CD4-positive, alpha-beta T cell treated with Interleukin-15 for 1 hour (primary cell): ENCODE results near the gene TMCC3.
A peak's percentile ranks its signal among the peaks of the same experiment; 100 is the strongest.
"Not testable (repeated sequence)": the region's sequence is repeated elsewhere in the genome, so short reads cannot be mapped to it uniquely, and the experiment has no call there.

Source experiments
- DNase-seq: peaks from one replicate; pipeline ENCODE4 v3.0.0-alpha.2; 2020

The TMCC3 gene

DNA sequence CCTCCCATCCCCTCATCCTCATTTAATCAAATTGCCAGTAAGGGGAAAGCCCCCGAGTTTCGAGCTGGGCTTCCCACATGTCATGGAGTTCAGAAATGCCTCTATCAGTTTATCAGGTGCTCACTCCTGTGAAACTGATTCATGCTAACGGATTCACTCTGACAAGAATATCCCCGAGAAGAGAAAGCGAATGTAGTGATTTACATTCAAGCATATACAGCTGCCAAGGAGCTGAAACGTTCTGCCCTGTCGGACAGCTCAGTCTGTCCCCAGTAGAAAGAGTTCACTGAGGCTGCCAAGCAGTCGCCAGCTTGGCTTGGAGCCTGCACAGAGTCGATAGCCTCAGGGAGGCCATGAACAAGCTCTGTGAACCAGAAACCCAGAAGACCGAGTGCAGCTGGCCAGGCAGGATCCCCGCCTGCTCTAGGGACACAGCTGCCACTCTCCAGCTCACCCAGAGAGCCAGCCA lies 88.4 kb downstream of the TMCC3 start:
- no peak for DNase-seq

GRCh38 chr12:94560431-94561221 lies 89.7 kb downstream of the TMCC3 start:
- peak; percentile 19 for DNase-seq

DNA sequence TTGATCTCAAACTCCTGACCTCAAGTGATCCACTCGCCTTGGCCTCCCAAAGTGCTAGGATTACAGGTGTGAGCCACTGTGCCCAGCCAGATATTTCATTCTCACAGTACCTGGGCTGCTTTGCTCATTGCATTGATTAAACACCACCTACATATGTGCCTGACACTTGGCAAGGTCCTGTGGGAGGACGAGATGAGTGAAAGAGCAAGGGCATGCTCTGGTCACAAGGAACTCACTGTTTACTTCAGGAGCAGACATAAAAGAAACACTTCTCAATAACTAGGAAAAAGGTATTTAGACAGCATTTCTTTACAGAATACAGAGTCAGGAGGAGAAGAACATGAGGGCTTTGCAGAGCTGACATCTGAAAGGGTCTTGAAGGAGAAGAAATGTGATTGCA lies 91.7 kb downstream of the TMCC3 start:
- no peak for DNase-seq

GRCh38 chr12:94557746-94558295 lies 92.5 kb downstream of the TMCC3 start:
- DNase-seq: no peak

- DNase-seq: no peak
These were observed 94.7 kb downstream of the TMCC3 start for GRCh38 chr12:94555687-94556086.

DNA sequence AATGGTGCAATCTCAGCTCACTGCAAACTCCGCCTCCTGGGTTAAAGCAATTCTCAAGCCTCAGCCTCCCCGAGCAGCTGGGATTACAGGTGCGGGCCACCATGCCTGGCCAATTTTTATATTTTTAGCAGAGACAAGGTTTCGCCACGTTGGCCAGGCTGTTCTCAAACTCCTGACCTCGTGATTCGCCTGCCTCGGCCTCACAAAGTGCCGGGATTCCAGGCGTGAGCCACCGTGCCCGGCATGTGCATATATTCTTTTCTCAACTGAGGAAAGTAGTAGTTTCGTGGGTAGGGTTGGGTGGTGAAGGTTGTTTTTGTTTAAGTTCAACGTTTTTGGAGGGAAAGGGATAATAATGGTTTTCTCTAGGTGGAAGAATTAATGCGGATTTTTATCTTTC lies 96.5 kb downstream of the TMCC3 start:
- no peak for DNase-seq

GRCh38 chr12:94553130-94553519 lies 97.2 kb downstream of the TMCC3 start:
- no peak for DNase-seq

- DNase-seq: no peak
These were observed 98.5 kb downstream of the TMCC3 start for GRCh38 chr12:94551810-94552209.

DNA sequence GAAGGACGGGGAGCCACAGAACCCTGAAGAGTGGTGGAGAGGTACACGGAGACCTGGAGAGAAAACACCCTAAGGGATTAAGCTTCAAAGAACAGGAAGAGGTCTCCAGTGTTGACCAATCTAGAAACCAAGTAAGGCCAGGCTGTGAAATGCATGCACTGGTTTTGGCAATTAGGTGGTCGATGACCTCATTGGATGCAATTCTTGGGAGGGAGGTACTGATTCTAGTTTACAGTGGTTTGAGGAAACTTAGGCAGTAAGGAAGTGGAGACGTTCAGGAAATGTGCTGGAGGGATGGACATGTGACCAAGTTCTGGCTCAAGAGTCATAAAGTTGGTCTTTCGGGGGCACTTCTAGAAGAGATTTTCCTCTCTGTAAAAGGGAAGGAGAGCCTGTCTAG lies 99.4 kb downstream of the TMCC3 start:
- DNase-seq: no peak

- DNase-seq: not testable (repeated sequence)
These were observed 101.5 kb downstream of the TMCC3 start for GRCh38 chr12:94548833-94549232.

DNA sequence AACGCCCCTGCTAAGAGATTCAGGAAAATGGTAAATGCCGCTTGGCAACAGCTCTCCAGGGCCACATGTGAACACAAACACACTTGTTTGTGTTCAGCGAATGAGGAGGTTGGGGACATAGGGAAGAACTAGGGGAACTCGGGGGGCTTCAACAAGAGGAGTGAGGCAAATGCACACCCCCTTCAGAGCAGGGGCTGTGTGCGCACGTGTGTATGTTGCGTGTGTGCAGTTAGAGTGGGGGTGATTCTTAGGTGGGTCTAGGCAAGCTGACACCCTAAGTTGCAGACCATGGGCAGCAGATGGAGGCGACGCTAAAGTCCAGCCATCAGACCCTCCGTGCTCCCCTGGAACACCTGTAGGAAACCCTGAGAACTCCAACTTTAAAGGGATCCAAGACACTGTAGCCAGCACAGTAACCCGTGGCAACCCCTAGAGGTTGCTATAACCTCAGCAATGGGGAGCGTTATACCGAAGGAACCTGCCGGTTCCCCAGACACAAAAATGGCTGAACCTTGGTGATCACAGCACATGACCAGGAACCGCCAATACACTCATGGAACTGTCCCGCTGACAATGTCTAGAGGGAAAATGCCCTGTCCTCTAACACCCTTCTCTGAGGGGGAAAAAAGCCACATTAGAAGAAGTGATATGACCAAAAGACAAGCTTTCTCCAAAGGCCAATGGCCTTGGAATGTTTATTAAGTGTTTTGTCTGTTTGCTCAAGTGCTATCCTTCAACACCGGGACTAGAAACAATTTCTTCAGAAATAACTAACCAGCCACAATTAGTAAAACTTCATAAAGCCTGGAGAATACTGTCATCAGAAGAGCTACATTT lies 104.2 kb downstream of the TMCC3 start:
- DNase-seq: no peak

DNA sequence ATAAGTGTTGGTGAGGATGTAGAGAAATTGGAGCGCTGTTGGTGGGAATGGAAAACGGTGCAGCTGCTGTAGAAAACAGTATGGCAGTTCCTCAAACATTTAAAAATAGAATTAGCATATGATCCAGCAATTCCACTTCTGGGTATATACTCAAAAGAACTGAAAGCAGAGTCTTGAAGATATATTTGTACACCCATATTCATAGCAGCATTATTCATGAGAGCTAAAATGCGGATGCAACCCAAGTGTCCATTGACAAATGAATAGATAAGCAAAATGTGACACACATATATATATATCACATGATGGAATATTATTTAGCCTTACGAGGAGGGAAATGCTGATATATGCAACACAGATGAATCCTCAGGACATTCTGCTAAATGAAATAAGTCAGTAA lies 106.0 kb downstream of the TMCC3 start:
- no peak for DNase-seq

DNA sequence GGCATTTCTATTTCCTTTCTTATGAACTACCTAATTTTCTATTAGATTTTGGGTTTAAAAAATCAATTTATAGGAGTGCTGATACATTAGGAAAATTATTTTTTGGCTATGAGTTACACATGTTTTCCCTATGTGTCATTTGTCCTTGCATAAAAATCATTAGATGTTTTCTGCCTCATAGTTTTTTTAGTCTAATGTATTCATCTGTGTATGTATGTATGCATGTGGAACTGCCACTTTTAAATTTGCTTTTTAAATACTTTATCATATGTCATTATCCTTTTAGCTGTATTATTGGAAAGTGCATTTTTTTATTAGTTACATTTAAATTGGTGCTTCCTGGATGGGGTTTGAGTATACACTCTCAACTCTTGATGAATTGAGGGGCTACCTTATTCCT lies 112.0 kb downstream of the TMCC3 start:
- DNase-seq: no peak

DNA sequence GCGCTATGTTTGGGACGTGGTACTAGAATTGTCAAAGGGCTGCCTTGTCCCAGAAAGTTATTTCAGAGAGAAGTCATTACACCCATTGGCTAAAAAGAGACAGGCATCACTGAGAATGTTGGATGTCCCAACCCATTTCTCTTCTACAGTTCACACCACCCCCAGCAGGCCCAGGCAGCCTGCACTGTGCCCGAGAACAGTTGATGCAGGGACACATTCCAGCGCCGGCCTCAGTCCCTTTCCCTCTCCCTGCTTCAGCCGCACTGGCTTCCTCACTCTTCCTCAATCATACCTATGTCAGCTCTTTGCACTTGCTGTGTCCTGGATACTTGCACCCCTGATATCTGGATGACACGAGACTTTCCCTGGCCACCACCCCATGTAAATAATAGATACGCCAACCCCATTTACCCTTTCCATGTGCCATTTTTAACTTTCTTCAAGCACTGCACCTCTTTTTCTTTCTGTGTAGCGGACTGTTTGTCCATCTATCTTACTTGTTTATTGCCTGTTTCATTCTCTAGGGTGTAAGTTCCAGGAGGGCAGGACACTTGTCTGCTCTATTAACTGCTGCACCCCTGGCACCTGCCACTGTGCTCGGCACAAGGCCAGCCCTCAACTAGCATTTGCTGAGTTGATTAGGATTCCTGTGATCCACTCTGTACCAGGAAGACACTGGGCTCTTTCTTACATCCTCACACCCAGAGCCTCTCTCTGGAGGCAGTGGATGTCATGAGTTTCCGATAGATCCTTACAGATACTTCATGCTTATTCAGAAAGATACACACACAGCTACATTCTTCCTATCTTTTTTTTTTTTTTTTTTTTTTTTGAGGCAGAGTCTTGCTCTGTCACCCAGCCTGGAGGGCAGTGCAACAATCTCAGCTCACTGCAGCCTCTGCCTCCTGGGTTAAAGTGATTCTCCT lies 114.1 kb downstream of the TMCC3 start:
- DNase-seq: no peak

GRCh38 chr12:94535510-94535921 lies 114.8 kb downstream of the TMCC3 start:
- no peak for DNase-seq

DNA sequence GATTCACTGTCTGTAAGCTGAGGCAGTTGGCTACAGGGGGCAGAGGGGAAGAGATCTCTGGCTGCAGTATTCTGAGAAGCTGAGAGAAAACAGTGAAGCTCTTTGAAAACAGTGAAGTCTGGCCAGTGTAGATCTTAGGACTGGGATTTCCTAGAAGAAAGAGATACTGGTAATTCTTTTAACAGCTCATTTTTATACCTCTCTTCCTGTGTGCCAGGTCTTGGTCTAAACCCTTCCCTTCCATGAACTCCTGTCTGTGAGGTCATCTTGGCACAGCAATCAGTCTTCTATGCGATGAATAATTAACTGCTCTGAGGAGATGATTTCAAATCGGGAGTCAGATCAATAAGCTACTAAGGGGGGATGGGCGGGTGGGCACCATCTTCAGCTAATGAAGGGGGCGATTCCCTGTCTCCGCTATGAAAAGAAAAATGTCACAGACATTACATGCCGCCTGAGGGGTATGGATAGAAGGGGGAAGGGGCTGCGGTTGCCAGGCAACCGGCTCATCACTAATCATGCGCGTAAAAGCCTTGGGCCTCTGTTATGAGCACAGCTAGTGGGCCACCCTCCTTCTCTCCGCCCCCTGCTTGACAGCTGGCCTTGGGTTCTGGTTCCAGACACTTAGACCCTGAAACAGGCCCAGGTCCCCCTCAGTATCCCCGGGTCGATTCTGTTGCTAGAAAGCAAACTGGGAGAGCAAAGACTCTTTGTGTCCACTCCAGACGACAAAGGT lies 115.4 kb downstream of the TMCC3 start:
- DNase-seq: no peak

DNA sequence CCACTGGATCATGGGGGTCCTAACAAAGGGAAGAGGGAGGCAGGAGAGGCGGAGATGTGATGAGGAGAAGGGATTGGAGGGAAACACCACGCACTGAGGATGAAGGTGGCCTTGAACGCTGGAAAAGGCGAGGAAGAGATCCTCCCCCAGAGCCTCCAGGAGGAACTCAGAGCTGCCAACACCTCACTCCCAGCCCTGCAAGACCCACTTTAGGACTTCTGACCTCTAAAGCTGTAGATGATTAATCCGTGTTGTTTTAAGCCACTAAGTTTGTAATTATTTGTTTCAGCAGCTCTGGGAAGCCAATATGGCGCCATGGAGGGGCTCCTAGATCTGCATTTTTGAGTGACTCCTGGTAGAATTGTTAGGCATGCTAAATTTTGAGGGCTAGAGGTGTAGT lies 116.1 kb downstream of the TMCC3 start:
- no peak for DNase-seq

DNA sequence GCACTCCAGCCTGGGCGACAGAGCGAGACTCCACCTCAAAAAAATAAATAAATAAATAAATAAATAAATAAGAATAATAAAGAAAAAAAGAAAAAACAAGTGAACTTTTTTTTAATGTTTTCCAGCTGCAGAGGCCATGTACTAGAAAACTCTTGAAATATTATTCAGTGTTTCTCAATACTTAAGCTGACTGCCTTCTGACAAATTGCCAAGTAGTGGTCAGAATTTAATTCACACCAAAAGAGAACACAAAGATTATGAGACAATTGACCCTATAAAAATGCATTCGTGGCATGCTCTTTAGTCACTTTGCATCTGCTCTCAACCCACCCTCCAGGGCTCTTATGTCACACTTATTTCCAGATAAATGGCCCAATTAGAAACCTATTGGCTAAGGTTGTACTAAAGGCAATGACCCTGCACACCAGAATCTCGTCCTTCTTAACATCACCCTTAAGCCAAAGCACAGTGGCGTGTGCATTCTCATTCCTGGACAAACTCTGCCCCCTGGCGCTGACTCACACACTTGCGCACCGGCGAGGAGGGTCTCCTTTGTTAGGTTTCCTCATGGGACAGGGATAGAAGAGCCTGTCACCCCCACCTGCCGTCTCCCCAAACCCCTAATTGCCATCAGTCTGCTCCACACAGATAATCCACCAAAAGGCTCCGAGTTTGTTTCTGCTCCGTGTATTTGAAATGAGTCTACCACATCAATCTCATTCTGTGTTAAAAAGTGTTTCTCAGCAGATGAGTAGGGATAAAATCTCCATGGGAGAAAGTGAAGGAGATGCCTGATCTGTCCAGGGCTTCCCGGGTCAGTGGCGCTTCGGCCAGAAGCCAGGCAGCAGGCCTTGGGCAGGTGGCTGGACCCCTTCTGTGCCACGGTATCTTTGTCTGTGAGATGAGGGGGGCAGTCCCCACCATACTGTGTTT lies 117.6 kb downstream of the TMCC3 start:
- peak; percentile 62 for DNase-seq

- no peak for DNase-seq
These were observed 119.1 kb downstream of the TMCC3 start for GRCh38 chr12:94531196-94531720.

DNA sequence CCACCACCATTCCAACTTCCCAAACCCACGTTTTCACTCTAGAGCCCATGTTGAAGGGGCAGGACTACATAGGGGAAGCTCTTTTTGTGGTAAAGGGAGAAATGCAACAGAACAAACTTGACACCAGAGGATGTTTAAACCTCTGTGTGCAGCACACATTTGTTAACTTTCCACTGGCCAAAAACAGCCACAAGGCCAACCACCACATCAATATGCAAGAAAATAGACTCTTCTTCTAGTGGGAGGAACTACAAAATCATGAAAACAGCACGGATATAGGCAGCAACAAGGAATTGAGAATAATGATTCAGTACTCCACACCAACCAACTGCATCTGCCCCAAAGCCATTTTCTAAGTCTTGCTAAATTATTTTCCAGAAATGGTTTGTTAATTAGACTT lies 124.4 kb downstream of the TMCC3 start:
- DNase-seq: no peak
